ENCODE results near the gene RPTOR. TPM values are rescaled to one million over a fixed set of nuclear protein-coding genes. Genes with fewer than 3 reads are reported as not detected.

Gene RPTOR
- total RNA-seq, 1 experiment from 2014 or later = 25.1 TPM

- no peaks in the 10 kb centered on the region for H3K27me3 ChIP-seq (ENCODE audit: insufficient read depth, low read length)
- Mint-ChIP-seq H3K9me3 (no peaks in the 10 kb centered on the region; a peak in 1 of 5 replicates), H3K36me3 (ENCODE audit: insufficient read depth in 1 of 3, low read depth in 3 of 3) (no peaks in the 10 kb centered on the region; a peak in 1 of 7 replicates), H3K27me3 (ENCODE audit: low read depth) (peaks cover 55% of the 10 kb centered on the region), H3K27ac (no peak overlapping the region), H3K4me3 (no peak overlapping the region), H3K4me1 (peaks cover 17 to 27% of the 10 kb centered on the region in 2 experiments)
- H3K4me1 ChIP-seq (ENCODE audit: insufficient read depth, low read length) = peaks cover 3% of the 10 kb centered on the region; the same call in 1 of the 2 replicates
- no peak overlapping the region for H3T11ph ChIP-seq (ENCODE audit: low read length)
- no peak overlapping the region for H2BK120ac ChIP-seq (ENCODE audit: low read depth, low read length, poor library complexity, severe bottlenecking)
- H4K5ac ChIP-seq (ENCODE audit: insufficient read length, low read depth, low read length) = no peak overlapping the region
- no peak for TF ChIP-seq CTCF (conservative IDR thresholded peaks at IDR 0.05)
- no peak overlapping the region for H4K8ac ChIP-seq (replicated peaks; ENCODE audit: insufficient read length, low read depth, low read length)
- WGBS (ENCODE audit: extremely low coverage, insufficient read length, low lambda C conversion rate) = no CpG with 5 or more reads among the region's 23 CpGs
- no peak overlapping the region for H3K56ac ChIP-seq (ENCODE audit: insufficient read length, low read depth, low read length)
- no peaks in the 10 kb centered on the region for H3K23me2 ChIP-seq (ENCODE audit: insufficient read length, low read depth, low read length, poor library complexity, severe bottlenecking)
- no peak overlapping the region for H2AK5ac ChIP-seq (ENCODE audit: insufficient read length, low read length)
- no peaks in the 10 kb centered on the region for H4K20me1 ChIP-seq (ENCODE audit: control insufficient read depth, insufficient read depth, insufficient read length)
- H2BK5ac ChIP-seq (ENCODE audit: insufficient read length, low read length) = no peak overlapping the region
- no peak overlapping the region for H3K18ac ChIP-seq (ENCODE audit: insufficient read length, low read depth, low read length)
- H3K23ac ChIP-seq (ENCODE audit: insufficient read length, low read depth, low read length) = no peak overlapping the region
- H3K79me2 ChIP-seq (ENCODE audit: insufficient read depth, low read length) = no peaks in the 10 kb centered on the region
- H3K79me1 ChIP-seq (ENCODE audit: insufficient read depth, low read depth, low read length, poor library complexity, severe bottlenecking) = no peaks in the 10 kb centered on the region
- no peak overlapping the region for H3K27ac ChIP-seq (ENCODE audit: insufficient read length, low read depth, low read length)
- no peak overlapping the region for H3K4ac ChIP-seq (ENCODE audit: low read depth, low read length)
- H2BK15ac ChIP-seq (ENCODE audit: low read depth, low read length) = no peak overlapping the region
- H2BK12ac ChIP-seq (ENCODE audit: insufficient read length, low read depth, low read length) = no peak overlapping the region
- no peak overlapping the region for H2BK20ac ChIP-seq (ENCODE audit: low read depth, low read length, poor library complexity, severe bottlenecking)
- H3K14ac ChIP-seq (ENCODE audit: insufficient read depth, low read length) = no peak overlapping the region
- H3K9me3 ChIP-seq (ENCODE audit: control insufficient read depth, low read depth, low read length) = no peaks in the 10 kb centered on the region
- no peak overlapping the region for H2AFZ ChIP-seq (ENCODE audit: low read length)
- no peak overlapping the region for H3K9ac ChIP-seq (ENCODE audit: extremely low read depth, insufficient read length, low read length)
- DNase-seq = no peak
- no peak overlapping the region for H4K91ac ChIP-seq (ENCODE audit: insufficient read length, low read depth, low read length)
- H3K4me2 ChIP-seq (ENCODE audit: insufficient read depth, insufficient read length, low read length) = no peak overlapping the region
Measured at GRCh38 chr17:80529104-80529903, 15.3 kb upstream of the RPTOR start.

Measured in H9 (cell line).